ENCODE results near the gene TPM3.

GRCh38 chr1:154207262-154207661 is 15.4 kb upstream of the TPM3 start:
- no peak for TF ChIP-seq CTCF (IDR thresholded peaks at IDR 0.05 in 2 of 3, conservative IDR thresholded peaks at IDR 0.05 in 1 of 3; ENCODE audit: control insufficient read depth in 2 of 3, extremely low read depth in 1 of 3, insufficient read depth in 1 of 3, low read depth in 3 of 3, low read length in 3 of 3)
- TF ChIP-seq NR2C2 (IDR thresholded peaks at IDR 0.05; ENCODE audit: borderline replicate concordance, control insufficient read depth, insufficient read length, low read depth), result no peak
- no peak for TF ChIP-seq CHD4 (IDR thresholded peaks at IDR 0.05)
- TF ChIP-seq CREM (IDR thresholded peaks at IDR 0.05; ENCODE audit: low read depth), result no peak

Measured in GM12878 (cell line).